ENCODE results near the gene OTULINL. TPM values are rescaled to one million over a fixed set of nuclear protein-coding genes. Genes with fewer than 3 reads are reported as not detected.

Gene OTULINL
- total RNA-seq, 1 donor from 2014 or later = 3.1 TPM

DNA sequence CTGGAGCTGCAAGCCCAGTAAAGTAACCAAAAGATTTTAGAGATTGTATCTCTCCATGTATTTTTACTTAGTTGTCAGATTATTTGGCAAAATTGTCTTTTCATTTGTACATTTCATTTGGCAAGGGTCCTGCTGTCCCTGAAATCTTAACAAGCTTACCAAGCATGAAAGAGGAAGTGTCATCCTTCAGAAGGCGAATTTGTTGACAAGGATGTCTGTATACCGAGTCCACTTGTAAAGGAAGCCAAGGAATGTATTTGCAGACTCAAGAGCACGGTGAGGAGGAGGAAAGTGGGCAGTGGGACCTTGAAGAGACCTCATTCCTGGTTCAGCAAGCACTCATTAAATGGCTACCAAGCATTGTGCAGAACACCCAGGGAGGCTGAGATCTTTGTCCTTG is 7.5 kb upstream of the OTULINL start:
- DNase-seq (no peak), ATAC-seq (peak; percentile 56)
- intact Hi-C loops (cut with micrococcal nuclease) = no loop called here

- intact Hi-C loops (cut with micrococcal nuclease) = no loop called here
- peak; percentile 57 for DNase-seq
- peak; percentile 89 for ATAC-seq
These were observed 6.6 kb upstream of the OTULINL start for GRCh38 chr5:14574891-14575508.

DNA sequence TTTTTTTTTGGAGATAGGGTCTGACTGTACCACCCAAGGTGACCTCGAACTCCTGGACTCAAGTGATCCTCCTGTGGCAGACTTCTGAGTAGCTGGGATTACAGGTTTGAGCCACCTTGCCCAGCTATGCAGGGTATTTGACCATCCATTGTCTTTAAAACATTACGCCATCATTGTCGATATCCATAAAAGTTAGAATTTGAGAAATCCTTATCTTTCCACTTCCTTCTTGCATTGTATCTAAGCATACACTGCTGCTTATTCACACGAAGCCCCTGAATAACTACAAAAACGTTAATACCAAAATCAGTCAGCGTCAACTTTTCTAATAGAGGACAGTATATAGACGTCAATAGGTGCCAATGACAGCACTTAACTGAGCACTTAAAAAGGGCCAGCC is 5.4 kb upstream of the OTULINL start:
- ATAC-seq (no peak), DNase-seq (no peak)
- intact Hi-C loops (cut with micrococcal nuclease) = no loop called here

DNA sequence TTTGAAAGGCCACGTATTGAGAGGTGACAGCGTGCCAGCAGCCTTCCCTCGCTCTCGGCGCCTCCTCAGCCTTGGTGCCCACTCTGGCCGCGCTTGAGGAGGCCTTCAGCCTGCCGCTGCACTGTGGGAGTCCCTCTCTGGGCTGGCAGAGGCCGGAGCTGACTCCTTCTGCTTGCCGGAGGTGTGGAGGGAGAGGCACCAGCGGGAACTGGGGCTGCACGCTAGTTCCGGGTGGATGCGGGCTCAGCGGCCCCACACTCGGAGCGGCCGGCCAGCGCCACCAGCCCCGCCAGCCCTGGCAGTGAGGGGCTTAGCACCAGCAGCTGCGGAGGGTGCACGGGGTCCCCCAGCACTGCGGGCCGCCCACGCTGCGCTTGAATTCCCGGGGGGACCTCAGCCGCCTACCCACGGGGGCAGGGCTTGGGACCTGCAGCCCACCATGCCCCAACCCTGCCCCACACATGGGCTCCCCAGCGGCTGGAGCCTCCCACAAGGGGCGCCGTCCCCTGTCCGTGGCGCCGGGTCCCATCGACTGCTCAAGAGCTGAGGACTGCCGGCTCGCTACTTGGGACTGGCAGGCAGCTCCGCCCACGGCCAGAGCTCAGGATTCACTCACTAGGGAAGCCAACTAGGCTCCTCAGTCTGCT is 4.4 kb upstream of the OTULINL start:
- intact Hi-C loops (cut with micrococcal nuclease) = no loop called here
- DNase-seq (no peak), ATAC-seq (no peak)

DNA sequence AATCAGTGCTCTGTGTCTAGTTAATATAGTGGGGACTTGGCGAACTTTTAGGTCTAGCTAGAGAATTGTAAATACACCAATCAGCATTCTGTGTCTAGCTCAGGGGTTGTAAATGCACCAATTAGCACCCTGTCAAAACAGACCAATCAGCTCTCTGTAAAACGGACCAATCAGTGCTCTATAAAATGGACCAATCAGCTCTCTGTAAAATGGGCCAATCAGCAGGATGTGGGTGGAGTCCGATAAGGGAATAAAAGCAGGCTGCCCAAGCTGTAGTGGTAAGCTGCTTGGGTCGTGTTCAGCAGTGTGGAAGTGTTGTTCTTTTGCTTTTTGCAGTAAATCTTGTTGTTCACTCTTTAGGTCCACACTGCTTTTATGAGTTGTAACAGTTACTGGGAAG is 3.6 kb upstream of the OTULINL start:
- DNase-seq (no peak), ATAC-seq (no peak)
- intact Hi-C loops (cut with micrococcal nuclease) = no loop called here

- ATAC-seq (no peak), DNase-seq (no peak)
- intact Hi-C loops (cut with micrococcal nuclease) = no loop called here
These were observed 2.3 kb upstream of the OTULINL start for GRCh38 chr5:14579246-14579645.

DNA sequence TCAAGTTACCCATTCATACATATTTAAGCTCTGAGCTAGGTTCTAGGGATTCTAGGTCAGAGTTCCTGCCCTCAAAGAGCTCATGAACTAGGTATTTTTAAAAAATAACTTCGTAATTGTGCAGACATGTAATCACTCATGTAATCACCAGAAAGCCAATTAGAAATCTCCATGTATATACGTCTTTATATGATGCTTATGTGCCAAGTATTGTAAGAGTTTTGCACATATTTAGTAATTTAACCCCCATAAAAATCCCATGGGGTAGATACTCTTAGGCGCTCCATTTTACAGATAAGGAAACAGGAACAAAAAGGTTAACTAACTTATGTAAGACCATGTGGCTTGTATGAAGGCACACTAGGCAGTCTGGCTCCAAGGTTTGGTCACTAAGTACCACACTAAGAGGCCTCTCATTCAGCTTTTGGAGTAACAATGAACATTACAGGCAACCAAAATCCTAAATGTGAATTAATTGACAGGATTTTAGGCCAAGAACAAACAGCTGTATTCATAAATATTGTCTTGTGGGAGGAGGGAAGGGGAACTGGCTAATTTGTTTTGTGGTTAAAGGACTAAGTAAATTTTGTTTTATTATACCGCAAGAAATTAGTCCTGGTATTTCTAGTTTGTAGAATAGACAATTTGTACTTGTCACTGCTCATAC is 1.7 kb upstream of the OTULINL start:
- DNase-seq = no peak
- ATAC-seq = no peak
- intact Hi-C loops (cut with micrococcal nuclease) = no loop called here

GRCh38 chr5:14580398-14581034 is 1.1 kb upstream of the OTULINL start:
- no peak for ATAC-seq
- no peak for DNase-seq
- intact Hi-C loops (cut with micrococcal nuclease) = no loop called here

GRCh38 chr5:14581891-14582796 is 552 bp downstream of the OTULINL start:
- peak; percentile 50 for ATAC-seq
- intact Hi-C loops (cut with micrococcal nuclease) = no loop called here
- peak; percentile 64 for DNase-seq

GRCh38 chr5:14582797-14583137 is 1.2 kb downstream of the OTULINL start:
- ATAC-seq = no peak

GRCh38 chr5:14584848-14585247 is 3.3 kb downstream of the OTULINL start:
- ATAC-seq = no peak
- intact Hi-C loops (cut with micrococcal nuclease) = no loop called here
- no peak for DNase-seq

More at GRCh38 chr5:14582797-14583137, 1.2 kb downstream of the OTULINL start:
- DNase-seq = peak; percentile 30
- intact Hi-C loops (cut with micrococcal nuclease) = no loop called here

- DNase-seq (peak; percentile 35), ATAC-seq (peak; percentile 80)
- intact Hi-C loops (cut with micrococcal nuclease) = no loop called here
These were observed 5.6 kb downstream of the OTULINL start for GRCh38 chr5:14587150-14587549.

- peak; percentile 64 for ATAC-seq
- intact Hi-C loops (cut with micrococcal nuclease) = no loop called here
- no peak for DNase-seq
These were observed 6.6 kb downstream of the OTULINL start for GRCh38 chr5:14588145-14588544.

- DNase-seq (no peak), ATAC-seq (no peak)
- intact Hi-C loops (cut with micrococcal nuclease) = no loop called here
These were observed 7.4 kb downstream of the OTULINL start for GRCh38 chr5:14588758-14589543.

GRCh38 chr5:14590949-14591348 is 9.4 kb downstream of the OTULINL start:
- intact Hi-C loops (cut with micrococcal nuclease) = no loop called here
- ATAC-seq (no peak), DNase-seq (no peak)

- ATAC-seq (no peak), DNase-seq (no peak)
- intact Hi-C loops (cut with micrococcal nuclease) = no loop called here
These were observed 10.0 kb downstream of the OTULINL start for GRCh38 chr5:14591548-14591947.

DNA sequence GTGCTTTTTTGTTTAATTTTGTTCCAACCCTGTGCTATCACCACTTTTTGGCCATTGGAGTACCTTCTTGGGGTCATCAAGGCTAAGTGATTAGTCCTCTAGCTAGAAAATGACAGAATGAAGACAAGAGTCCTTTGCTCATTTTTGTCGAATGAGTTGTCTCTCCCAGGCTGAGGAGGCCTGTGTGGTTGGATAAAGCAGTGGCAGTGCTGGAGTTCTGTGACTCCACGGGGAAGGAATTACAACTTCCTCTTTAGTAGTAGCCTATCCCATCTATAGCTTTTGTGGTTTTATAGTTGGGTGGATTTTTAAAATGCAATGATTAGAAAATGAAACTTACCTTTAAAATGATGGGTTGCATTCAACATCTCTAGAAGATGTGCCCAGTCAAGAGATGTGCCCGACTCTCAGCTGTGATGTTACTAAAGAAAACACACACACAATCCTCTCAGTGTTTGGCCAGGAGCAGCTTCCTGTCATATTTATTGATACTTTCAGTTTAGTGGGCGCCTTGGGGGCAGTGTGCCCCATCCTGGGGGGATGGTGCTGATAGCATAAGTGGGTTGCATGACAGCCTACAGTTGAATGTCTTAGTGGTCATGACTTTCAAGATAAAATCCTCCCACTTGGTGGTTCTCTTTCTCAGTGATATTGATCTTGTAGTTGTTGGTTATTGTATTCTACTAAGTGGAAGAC is 11.9 kb downstream of the OTULINL start:
- no peak for ATAC-seq
- DNase-seq = no peak
- intact Hi-C loops (cut with micrococcal nuclease) = no loop called here
